Measurements from ENCODE around the gene FAM83B.

FAM83B gene

DNA sequence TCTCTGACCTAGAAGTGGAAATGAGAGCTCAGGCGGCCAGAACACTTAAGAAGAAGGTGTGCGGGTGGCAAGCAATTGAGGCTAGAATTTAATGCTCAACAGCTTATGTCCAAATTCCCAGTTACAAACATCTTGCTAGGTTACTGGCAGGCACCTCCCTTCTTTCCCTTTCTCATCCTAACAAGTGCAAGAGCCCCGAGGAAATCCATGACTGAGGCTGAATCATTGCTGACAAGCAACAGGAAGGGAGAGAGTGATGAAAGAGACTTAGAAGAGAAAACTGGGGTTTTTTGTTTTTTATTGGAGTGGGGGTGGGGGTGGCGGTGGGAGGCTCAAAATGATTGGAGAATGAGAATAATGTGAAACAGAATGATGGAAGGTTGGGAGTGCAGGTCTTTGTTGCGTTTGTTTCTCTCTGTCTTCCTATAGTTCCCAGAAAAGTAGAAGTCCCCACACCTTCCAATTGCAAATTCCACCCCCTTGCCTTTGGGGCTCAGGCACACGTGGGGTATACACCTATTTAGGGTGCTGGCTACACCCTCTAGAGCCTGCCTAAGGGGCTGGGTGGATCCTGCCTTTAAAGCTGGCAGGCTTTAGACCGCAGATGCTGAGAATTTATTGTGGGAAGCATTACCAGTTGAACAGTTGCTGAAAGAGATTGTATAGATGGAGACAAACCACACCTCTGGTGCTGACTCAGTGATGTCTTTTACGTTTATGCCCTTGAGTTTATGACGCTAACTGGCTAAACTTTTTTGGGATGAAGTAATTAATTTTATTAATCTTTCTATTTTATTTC lies 1.4 kb downstream of the FAM83B start:
- no peak for DNase-seq
- in situ Hi-C loops (cut with HindIII; ENCODE audit: low pct_ligation_motif_present, low pct_unique_long_range_greater_than_20kb, low sequenced_read_pairs) = no loop called here

- in situ Hi-C loops (cut with HindIII; ENCODE audit: low pct_ligation_motif_present, low pct_unique_long_range_greater_than_20kb, low sequenced_read_pairs) = no loop called here
These were observed 3.5 kb downstream of the FAM83B start for GRCh38 chr6:54850114-54850513.

GRCh38 chr6:54856129-54856528 lies 9.6 kb downstream of the FAM83B start:
- in situ Hi-C loops (cut with HindIII; ENCODE audit: low pct_ligation_motif_present, low pct_unique_long_range_greater_than_20kb, low sequenced_read_pairs) = no loop called here
- DNase-seq = no peak

More at GRCh38 chr6:54850114-54850513, 3.5 kb downstream of the FAM83B start:
- DNase-seq = no peak

DNA sequence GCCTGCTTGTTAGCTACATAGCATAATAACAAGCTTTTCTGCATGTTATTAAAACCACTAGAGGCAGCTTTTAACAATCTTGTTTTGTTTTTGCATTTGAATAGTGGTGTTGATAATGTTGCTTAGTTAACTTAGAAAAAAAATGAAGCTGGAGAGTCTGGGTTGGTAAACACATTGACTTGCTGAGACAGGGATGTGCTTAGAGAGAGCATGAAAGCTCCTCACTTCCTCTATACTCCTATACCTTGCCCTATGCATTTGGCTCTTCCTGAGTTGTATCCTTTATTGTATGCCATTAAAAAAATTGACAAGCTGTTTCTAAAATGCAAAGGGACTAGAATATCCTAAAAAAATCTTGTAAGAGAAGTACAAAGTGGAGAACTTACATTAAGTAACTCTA lies 13.6 kb downstream of the FAM83B start:
- in situ Hi-C loops (cut with HindIII; ENCODE audit: low pct_ligation_motif_present, low pct_unique_long_range_greater_than_20kb, low sequenced_read_pairs) = no loop called here
- no peak for DNase-seq

DNA sequence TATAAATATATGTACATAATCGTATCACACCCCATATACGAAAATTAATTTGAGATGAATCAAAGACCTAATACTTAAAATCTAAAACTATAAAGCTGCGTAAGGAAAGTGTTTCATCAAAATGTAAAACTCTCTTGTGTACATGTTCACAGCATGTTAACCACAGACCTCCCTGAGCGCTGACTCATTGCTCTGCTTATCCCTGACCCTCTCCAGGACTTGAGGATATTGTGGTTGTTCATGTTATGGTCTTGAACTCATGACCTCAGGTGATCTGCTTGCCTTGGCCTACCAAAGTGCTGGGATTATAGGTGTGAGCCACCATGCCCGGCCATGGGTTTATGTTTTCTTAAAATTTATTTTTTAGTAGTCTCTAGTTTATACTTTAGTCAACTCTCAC lies 14.2 kb downstream of the FAM83B start:
- peak; percentile 57 for DNase-seq
- in situ Hi-C loops (cut with HindIII; ENCODE audit: low pct_ligation_motif_present, low pct_unique_long_range_greater_than_20kb, low sequenced_read_pairs) = no loop called here

GRCh38 chr6:54861905-54862616 lies 15.5 kb downstream of the FAM83B start:
- in situ Hi-C loops (cut with HindIII; ENCODE audit: low pct_ligation_motif_present, low pct_unique_long_range_greater_than_20kb, low sequenced_read_pairs) = no loop called here
- no peak for DNase-seq

- DNase-seq = no peak
- in situ Hi-C loops (cut with HindIII; ENCODE audit: low pct_ligation_motif_present, low pct_unique_long_range_greater_than_20kb, low sequenced_read_pairs) = no loop called here
These were observed 17.7 kb downstream of the FAM83B start for GRCh38 chr6:54864272-54864671.

GRCh38 chr6:54865091-54865631 lies 18.6 kb downstream of the FAM83B start:
- in situ Hi-C loops (cut with HindIII; ENCODE audit: low pct_ligation_motif_present, low pct_unique_long_range_greater_than_20kb, low sequenced_read_pairs) = no loop called here
- no peak for DNase-seq

DNA sequence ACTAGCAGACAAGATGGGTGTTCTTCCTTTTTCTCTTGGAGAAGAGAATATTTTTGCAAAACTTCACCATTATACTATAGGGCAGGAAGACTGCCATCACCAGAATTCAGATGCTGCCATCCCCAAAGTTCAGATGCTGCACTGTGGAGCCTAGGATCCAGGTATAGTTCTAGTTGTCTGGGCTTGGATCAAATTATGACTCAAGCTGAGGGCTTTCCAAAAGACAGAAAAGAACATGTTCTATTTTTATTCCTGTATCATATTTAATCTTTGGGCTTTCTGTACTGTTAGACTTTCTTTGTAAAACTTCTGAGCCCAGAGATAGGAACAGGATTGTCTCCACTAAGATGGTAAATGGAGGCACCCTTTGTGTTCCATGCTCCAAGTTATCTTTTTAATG lies 22.0 kb downstream of the FAM83B start:
- DNase-seq = no peak
- in situ Hi-C loops (cut with HindIII; ENCODE audit: low pct_ligation_motif_present, low pct_unique_long_range_greater_than_20kb, low sequenced_read_pairs) = no loop called here

- in situ Hi-C loops (cut with HindIII; ENCODE audit: low pct_ligation_motif_present, low pct_unique_long_range_greater_than_20kb, low sequenced_read_pairs) = no loop called here
- DNase-seq = no peak
These were observed 27.0 kb downstream of the FAM83B start for GRCh38 chr6:54873599-54873998.

DNA sequence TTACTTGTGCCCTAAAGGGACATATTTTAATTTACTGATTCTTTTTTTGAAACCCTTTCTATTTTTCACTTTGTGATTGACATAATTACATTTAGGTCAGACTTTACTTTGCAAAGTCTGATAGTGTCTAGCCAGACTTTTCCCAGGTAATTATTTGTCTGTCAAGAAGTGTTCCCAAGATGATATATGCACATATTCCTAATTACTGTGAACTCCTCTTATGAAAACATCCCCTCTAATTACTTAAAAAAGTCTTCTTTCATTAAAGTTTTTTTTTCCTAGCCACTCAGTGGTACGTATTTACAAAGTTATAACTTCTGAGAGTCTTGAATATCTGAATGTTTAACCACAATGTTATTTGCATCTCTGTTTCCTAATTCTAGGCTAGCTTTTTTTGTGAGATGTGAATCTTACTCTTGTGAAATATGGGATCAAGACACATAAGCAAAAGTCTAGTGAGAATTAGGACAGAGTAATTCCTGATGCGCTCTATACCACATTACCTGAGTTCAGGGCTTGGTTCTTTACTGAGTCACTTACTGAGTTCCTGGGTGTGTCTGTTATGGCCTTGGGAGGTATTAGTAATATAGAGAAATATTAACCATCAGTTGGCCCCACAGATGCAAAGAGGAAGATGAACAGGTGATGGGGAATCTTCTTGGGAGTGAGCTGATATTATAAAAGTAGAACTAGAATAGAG lies 27.9 kb downstream of the FAM83B start:
- in situ Hi-C loops (cut with HindIII; ENCODE audit: low pct_ligation_motif_present, low pct_unique_long_range_greater_than_20kb, low sequenced_read_pairs) = no loop called here
- no peak for DNase-seq

DNA sequence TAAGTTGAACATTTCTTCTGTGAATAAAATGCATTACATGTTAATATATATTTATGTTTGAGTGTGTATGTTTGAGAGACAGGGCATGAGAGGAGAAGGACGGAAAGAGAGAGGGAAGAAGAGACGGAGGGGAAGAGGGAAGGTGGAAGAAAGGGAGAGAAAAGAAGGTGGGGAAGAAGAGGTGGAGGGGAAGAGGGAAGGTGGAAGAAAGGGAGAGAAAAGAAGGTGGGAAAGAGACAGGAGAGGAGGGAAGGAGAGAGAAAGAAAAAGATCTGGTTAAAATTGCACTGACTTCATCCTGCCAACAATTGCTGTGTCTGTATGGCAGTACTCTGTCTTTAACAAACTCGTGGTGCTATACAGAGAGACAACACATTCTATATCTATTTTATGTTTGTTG lies 29.0 kb downstream of the FAM83B start:
- DNase-seq = no peak
- in situ Hi-C loops (cut with HindIII; ENCODE audit: low pct_ligation_motif_present, low pct_unique_long_range_greater_than_20kb, low sequenced_read_pairs) = no loop called here

GRCh38 chr6:54876365-54876764 lies 29.8 kb downstream of the FAM83B start:
- in situ Hi-C loops (cut with HindIII; ENCODE audit: low pct_ligation_motif_present, low pct_unique_long_range_greater_than_20kb, low sequenced_read_pairs) = no loop called here
- no peak for DNase-seq

- in situ Hi-C loops (cut with HindIII; ENCODE audit: low pct_ligation_motif_present, low pct_unique_long_range_greater_than_20kb, low sequenced_read_pairs) = no loop called here
- DNase-seq = no peak
These were observed 30.3 kb downstream of the FAM83B start for GRCh38 chr6:54876871-54877270.

DNA sequence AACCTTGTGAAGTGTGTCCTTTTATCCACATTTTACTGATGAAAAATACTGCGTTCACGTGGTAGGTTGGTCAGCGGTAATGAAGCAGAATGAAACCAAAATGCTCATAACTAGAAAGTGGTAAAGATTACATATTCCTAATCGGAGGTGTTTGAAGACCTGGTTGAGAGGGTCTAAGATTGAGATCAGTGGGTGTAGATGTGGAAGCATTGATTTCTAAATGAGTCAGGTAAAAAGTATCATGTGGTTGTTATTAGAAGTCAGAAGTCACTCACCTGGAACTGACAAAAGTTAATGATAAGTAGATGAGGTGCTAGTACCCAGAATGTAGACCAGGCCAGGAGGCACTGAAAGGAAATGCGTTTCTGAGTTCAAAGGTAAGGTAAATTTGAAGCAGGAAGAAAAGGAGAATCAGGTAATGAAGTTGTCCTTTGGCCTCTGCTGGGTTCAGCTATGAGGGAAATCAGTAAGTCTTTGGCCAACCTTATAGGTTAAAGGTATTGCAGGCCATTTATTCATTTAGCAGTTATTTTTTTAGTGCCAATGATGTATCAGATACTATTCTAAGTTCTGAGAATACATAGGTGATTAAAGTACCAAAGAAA lies 31.2 kb downstream of the FAM83B start:
- in situ Hi-C loops (cut with HindIII; ENCODE audit: low pct_ligation_motif_present, low pct_unique_long_range_greater_than_20kb, low sequenced_read_pairs) = no loop called here
- DNase-seq = no peak

DNA sequence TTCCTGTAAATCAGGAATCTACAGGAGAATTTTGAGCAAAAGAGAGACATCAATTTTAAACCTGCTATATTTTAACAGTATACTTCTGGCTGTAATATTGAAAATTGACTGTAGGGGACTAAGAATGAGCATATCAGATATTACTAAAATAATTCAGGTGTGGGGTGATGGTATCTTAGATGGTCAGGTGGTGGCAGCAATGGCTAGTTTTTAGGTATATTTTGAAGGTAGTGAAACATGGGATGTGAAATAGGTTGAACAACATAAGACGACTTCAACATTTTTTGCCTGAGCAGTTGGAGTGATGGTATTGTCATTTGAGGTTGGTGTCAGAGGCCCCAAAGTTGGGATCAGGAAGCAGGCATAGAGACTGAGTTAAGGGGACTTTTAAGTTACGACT lies 32.1 kb downstream of the FAM83B start:
- in situ Hi-C loops (cut with HindIII; ENCODE audit: low pct_ligation_motif_present, low pct_unique_long_range_greater_than_20kb, low sequenced_read_pairs) = no loop called here
- DNase-seq = peak; percentile 4

- in situ Hi-C loops (cut with HindIII; ENCODE audit: low pct_ligation_motif_present, low pct_unique_long_range_greater_than_20kb, low sequenced_read_pairs) = no loop called here
- no peak for DNase-seq
These were observed 32.8 kb downstream of the FAM83B start for GRCh38 chr6:54879188-54879985.

- no peak for DNase-seq
- in situ Hi-C loops (cut with HindIII; ENCODE audit: low pct_ligation_motif_present, low pct_unique_long_range_greater_than_20kb, low sequenced_read_pairs) = no loop called here
These were observed 34.6 kb downstream of the FAM83B start for GRCh38 chr6:54881067-54881730.

Data from ACHN (cell line).